Stimulated activated CD4-positive, alpha-beta T cell treated with anti-CD3 and anti-CD28 coated beads, Interleukin-2, amount 100 ng/mL, for 48 hours (primary cell): ENCODE measurements around the gene FAM222A.

Experiments used
- DNase-seq, 2 donors: peaks; one replicate each; pipeline ENCODE4 v3.0.0-alpha.2; 2020

Gene FAM222A

DNA sequence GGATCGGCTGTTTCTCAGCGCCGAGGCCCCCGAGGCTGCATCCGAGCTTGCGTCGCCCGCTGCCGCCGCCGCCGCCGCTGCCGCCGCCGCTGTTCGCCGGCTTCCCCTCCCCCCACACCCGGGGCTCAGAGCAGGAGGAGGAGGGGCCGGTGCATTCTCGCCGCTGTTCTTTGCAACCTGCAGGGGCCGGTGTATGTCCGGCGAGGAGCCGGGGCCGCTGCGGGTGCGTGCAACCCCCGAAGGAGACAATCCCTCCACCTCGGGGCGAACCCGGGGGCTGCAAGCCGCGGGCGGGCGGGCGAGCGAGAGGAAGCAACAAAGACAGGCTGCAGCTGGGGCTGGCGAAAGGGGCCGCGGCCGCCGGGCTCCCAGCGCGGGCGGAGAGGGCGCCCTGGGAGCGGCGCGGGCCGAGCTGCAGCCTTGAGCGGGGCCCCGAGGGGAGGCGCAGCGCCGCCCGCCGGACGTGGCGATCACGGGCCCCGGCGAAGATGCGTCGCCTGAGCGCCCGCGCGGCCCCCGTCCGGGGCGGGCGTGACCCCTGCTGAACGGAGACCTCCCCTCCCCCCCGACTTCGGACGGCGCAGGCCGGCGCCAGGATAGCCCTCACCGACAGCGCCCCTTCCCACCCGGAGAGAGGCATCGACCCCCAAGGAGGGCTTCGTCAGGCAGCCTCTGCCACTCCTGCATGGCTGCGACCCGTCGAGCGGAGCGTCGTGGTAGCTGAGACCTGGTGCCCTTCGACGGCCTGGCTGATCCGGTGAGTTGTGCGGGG, 702 bp downstream of the FAM222A start:
- peak; percentile 41 to 47 for DNase-seq

DNA sequence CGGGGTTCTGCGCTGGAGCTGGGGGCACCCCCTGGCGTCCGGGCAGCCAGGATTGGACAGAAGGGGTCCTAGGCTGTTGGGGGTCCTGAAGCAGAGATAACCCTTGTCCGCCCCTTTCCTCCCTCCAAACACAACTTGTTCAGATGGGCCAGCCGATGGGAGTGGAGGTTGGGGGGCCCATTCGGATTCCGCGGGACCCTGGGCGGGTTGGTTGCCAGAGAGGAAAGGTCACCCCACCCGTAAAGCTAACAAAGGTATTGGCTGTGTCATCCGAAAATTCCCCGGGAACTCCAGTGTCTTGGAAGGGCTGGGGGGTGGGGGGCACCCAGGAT, 1.3 kb downstream of the FAM222A start:
- DNase-seq = no peak

DNA sequence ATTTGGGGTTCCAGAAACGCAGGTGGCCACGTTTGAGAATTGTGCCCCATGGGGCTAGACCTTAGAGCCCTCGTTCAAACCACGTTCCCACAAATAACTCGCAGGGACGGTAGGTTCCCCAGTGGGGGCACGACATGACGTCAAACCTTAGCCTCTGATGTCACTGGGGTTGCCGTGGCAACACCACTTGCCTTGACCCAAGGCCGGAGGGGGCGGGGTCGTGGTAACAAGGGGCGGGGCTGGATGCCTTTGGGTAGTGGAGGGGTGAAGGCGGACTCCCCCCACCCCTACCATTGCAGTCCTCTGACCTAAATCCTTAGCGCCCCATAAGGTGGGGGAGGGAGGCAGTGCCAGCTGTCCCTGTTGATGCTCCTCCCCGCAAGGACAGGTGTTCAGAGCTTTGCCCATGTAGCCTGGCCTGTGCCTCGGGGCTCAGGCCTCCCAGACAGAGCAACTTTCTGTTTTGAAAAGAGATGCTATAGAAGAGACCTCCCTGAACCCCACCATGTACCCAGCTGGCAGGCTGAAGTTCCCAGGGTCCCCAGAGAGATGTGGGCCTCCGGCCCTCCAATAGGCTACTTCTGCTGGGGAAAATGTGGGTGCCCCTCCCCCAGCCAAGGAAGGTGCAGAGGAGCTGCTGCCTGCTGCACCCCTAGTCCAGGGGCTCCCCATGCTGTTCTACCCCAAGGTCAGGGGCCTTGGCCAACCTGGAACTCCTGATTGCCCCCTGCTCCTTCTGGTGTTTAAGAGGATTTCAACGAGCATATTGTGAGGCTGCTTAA, 1.9 kb downstream of the FAM222A start:
- no peak for DNase-seq

DNA sequence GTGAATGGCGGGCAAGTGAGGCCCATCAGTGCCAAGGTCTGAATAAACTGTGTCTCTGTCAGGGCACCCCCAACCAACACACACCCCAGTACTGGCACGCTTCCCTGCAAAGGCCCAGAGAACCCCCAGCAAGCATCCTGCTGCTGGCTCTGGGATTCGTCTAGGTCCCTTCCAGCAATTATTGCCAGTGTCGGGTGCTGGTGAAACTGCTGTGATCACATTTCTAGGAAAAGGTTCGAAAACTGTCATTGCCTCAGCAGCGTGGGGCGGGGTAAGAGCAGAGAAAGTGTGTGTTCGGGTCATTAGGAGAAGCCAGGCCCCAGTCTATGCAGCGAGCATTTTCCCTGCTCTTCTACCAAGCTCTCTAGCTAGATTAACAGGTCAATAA, 2.5 kb downstream of the FAM222A start:
- DNase-seq = no peak

GRCh38 chr12:109716512-109717389, 3.1 kb downstream of the FAM222A start:
- DNase-seq = no peak

GRCh38 chr12:109717390-109718357, 4.0 kb downstream of the FAM222A start:
- DNase-seq = no peak

GRCh38 chr12:109718390-109718789, 4.8 kb downstream of the FAM222A start:
- DNase-seq = no peak

DNA sequence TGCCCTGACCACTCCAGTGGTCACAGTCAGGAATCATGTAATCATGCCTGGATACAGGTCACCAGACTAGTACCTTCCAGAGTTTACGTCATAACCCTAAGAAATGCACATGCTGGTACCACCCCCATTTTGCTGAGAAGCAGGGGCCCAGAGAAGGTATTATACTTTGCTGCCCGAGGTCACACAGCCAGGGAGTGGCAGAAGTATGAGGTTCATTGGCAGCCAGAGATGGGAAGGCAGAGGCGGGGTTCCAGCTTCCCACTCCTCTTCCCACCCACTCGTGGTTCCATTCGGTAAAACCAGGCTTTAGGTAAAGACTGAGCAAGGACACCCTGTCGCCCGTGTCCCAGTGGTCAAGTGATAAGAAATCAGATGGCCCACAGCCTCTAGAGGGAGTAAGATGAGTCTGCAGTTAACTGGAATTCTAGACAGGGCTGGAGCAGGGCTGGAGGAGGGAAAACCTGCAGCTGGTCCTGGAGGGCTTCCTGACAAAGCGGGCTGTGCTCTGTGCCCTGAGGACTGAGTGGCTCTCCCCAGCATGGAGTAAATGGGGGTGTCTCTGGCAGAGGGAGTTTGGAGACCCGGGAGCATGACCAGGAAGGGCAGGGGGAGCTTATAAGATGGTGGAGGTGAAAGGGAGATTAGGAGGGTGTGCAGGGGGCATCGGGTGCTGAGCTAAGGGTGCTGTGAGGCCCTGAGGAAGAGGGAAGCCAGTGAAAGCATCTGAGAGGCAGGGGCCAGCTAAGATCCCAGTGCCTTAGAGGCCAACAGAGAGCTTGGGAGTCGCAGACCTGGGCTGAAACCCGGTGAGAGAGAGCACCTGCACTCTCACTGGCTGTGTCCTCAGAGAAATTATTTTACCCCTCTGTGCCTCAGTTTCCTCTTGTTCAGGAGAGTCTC, 5.7 kb downstream of the FAM222A start:
- DNase-seq = no peak

GRCh38 chr12:109720152-109720856, 6.7 kb downstream of the FAM222A start:
- DNase-seq = no peak

DNA sequence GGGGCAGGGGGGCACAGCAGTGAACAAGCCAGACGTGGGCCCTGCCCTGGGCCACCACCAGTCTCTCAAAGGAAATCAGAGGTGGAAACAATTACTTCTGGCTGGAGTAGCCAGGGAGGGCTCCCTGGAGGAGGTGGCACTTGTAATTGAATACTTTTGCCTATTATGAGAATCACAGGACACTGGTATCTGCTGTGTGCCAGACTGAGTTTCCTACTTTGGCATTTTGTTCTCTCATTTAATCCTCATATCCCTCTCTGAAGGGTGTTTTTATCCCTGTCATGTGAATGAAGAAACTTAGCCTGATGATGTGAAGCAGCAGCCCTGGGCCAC, 7.2 kb downstream of the FAM222A start:
- DNase-seq = no peak

DNA sequence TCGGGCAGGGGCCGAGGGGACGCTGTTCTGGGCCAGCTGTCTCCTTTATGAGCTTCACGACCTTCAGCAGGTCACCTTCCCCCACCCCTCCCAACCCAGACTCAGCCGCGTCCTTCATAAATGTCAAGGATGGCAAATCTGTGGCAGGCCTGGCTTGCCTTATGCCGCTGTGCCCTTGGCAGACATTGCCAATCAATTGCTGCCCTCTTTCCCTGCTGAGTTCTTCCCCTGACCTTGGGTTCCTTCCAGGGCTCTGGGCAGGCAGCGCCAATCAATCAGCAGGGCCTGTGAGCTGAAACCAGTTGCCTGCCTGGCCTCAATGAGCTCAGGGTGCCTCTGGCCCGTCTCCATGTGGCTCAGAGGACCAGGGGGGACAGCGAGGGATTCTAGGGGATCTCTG, 7.7 kb downstream of the FAM222A start:
- no peak for DNase-seq

GRCh38 chr12:109722022-109722720, 8.5 kb downstream of the FAM222A start:
- no peak for DNase-seq

DNA sequence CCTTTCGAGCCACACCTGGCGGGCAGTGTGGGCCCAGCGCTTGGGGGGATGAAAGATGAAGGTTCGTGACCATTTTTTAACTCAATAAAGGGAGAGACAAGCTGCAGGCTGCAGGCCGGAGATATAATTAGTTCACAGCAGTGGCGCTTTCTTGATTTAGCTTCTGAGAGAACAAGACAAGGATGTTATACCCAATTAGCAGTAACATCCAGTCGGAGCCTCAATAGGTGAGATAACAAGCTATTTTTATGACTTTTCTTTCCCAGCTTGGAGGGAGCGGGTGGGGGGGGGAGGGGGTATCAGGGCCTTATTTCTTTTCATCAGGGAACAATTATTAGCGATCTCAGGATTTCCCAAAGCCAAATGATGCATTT, 9.1 kb downstream of the FAM222A start:
- DNase-seq = no peak

DNA sequence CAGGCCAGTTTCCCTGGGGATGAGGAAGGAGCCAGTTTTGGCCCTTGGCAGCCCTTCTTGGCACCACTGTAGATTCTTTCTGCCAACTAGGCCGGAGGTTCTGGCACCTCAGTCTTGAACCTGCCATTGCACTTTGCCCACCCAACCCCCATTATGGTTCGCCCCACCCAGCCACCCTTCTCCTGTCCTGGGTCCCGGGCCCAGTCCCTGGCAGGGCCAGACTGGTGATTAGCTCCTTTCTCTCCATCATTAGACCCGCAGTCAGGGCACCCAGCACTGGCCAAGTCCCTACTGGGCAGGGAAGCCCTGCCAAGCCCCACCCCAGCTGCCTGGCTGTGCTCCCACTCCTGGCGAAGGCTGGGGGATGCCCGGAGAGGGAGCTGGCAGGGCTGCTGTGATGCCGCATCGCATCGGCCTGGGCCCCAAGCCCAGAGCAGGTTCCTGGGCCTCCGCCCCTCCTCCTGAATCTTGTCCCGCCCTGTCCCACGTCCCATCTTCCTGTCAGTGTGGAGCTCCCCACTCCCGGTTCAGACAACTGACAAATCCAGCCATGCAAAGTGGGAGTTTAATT, 9.8 kb downstream of the FAM222A start:
- DNase-seq = no peak

GRCh38 chr12:109724321-109724892, 10.8 kb downstream of the FAM222A start:
- DNase-seq = no peak

DNA sequence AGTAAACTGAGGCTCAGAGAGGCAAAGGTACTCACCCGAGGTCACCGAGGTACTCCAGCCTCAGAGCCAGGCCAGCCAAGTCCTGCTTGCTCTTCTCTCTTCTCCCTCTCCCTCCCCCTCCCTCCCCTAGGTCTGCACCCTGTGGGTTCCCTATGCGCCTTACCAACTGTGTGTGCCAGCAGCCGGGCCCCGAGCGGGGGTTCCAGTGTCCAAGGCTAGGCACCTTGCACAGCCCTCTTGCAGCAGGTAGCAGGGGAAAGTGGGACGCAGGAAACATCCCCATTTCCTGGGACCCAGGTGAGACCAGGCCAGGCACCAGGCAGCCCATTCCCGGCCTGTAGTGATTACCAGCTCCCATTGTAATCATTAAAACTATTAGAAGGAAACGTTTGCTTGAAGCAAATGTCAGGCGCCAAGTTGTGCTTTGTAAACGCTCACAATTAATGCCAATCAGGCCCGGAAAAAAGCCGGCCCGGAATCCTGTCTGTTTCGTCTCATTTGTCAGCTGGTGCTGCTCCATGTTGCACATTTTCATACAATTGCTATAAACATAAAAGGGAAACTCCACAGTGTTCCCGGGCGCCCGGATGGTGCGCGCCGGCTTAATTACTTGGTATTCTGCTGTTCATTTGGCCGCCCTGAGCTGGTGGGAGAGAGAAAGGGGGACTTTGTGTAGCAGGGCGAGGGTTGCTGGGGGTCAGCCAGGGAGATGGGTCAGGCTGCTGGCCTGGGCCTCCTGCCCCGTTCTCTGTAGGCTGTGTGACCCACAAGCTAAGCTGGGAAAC, 11.9 kb downstream of the FAM222A start:
- DNase-seq = no peak

GRCh38 chr12:109726106-109726497, 12.5 kb downstream of the FAM222A start:
- no peak for DNase-seq

GRCh38 chr12:109726511-109727038, 12.9 kb downstream of the FAM222A start:
- no peak for DNase-seq
